HCT116 (cell line): ENCODE data around the gene PPIP5K2. TPM values are rescaled to one million over a fixed set of nuclear protein-coding genes. Genes with fewer than 3 reads are reported as not detected.

Source experiments
- ATAC-seq: fragments of 200-7000 bp; cut with Tn5 transposase; 2 replicates; pipeline ENCODE4 v1.9.1; 2020; ENCODE audit warnings: mild to moderate bottlenecking, moderate library complexity
- BruUV-seq: library from RNA; stranded (reverse); fragments of 400-500 nt; replicated peaks from 2 replicates; lab custom pipeline; 2021; lab: Mats Ljungman, UMichigan
- CTCF ChIA-PET: fragments of 300-600 bp; sonication (Branson Sonifier 250); formaldehyde crosslinking; loops from one replicate; lab custom pipeline; 2021; ENCODE audit warnings: antibody characterized with exemption; lab: Charles Lee
- POLR2A ChIA-PET: fragments of 300-600, 350-600 bp; sonication (Branson Sonifier 250); formaldehyde crosslinking; loops from one replicate; lab custom pipeline; 2021; ENCODE audit warnings: antibody characterized with exemption; lab: Charles Lee
- RAD21 ChIA-PET, 2 experiments: fragments of 300-600 bp; sonication (Branson Sonifier 250); formaldehyde crosslinking; loops; one replicate each; lab custom pipeline; 2023; ENCODE audit warnings: low total read pairs in 2 of 2; ENCODE audit not compliant: uncharacterized antibody in 2 of 2, unreplicated experiment in 2 of 2, low non-redundant PET in 1 of 2; lab: Charles Lee
- DNase-seq: peaks from one replicate; pipeline ENCODE4 v3.0.0-alpha.2; 2010; ENCODE audit warnings: low read depth, low spot score
- H2AFZ ChIP-seq: fragments of 200-600 bp; shearing (Covaris generic), sonication (generic); 2 replicates; pipeline ENCODE4 v1.6.1; 2017; ENCODE audit warnings: low read depth, mixed run types, mixed read lengths, antibody characterized with exemption, low read length; ENCODE audit not compliant: poor library complexity, severe bottlenecking
- H3K27ac ChIP-seq: 2 replicates; pipeline ENCODE4 v1.5.1; 2012; ENCODE audit warnings: low read depth, low read length
- H3K27me3 ChIP-seq: fragments of 200-600 bp; sonication (generic); 2 replicates; pipeline ENCODE4 v1.6.1; 2016; ENCODE audit warnings: mixed run types, low read length, mixed read lengths; ENCODE audit not compliant: insufficient read depth
- H3K36me3 ChIP-seq, 2 experiments: fragments of 200-500 bp in 1 of 2; fragments of 200-600 bp in 1 of 2; sonication (Bioruptor generic) in 1 of 2; sonication (generic) in 1 of 2; 2 replicates each; pipeline versions ENCODE4 v1.5.1 to v1.6.1; 2014 to 2016; ENCODE audit warnings: low read length in 2 of 2, inconsistent platforms in 1 of 2, mixed read lengths in 1 of 2, mixed run types in 1 of 2; ENCODE audit not compliant: insufficient read depth in 2 of 2, control insufficient read depth in 1 of 2
- H3K4me1 ChIP-seq, 2 experiments: fragments of 200-600 bp in 1 of 2; sonication (generic) in 1 of 2; 2 replicates each; pipeline versions ENCODE4 v1.5.1 to v1.6.1; 2012 to 2017; ENCODE audit warnings: low read length in 2 of 2, inconsistent platforms in 1 of 2, mild to moderate bottlenecking in 1 of 2, mixed read lengths in 1 of 2, mixed run types in 1 of 2, moderate library complexity in 1 of 2; ENCODE audit not compliant: insufficient read depth in 2 of 2, control insufficient read depth in 1 of 2
- H3K4me2 ChIP-seq: fragments of 200-600 bp; sonication (generic); 2 replicates; pipeline ENCODE4 v1.6.1; 2017; ENCODE audit warnings: mixed run types, low read length, mixed read lengths
- H3K4me3 ChIP-seq, 2 experiments: fragments of 200-600 bp in 1 of 2; sonication (generic) in 1 of 2; replicated peaks in 1 of 2; 2 replicates each; pipeline ENCODE4 v1.5.1; 2011 to 2016; ENCODE audit warnings: low read length in 2 of 2, control low read depth in 1 of 2, low read depth in 1 of 2, mild to moderate bottlenecking in 1 of 2, mixed read lengths in 1 of 2, mixed run types in 1 of 2
- H3K79me2 ChIP-seq: fragments of 200-600 bp; sonication (generic); 2 replicates; pipeline ENCODE4 v1.6.1; 2017; ENCODE audit warnings: mild to moderate bottlenecking, mixed run types, low read length, moderate library complexity, mixed read lengths; ENCODE audit not compliant: insufficient read depth
- H3K9ac ChIP-seq: fragments of 200-600 bp; sonication (generic); 2 replicates; pipeline ENCODE4 v1.6.1; 2016; ENCODE audit warnings: low read length, mixed read lengths
- H3K9me2 ChIP-seq: fragments of 200-600 bp; sonication (generic), shearing (Covaris generic); 2 replicates; pipeline ENCODE4 v1.6.1; 2017; ENCODE audit warnings: mixed run types, mild to moderate bottlenecking, moderate library complexity; ENCODE audit not compliant: insufficient read depth
- H3K9me3 ChIP-seq, 2 experiments: fragments of 200-500 bp in 1 of 2; fragments of 200-600 bp in 1 of 2; sonication (Bioruptor generic) in 1 of 2; sonication (generic) in 1 of 2; 2 replicates each; pipeline ENCODE4 v1.6.1; 2014 to 2017; ENCODE audit warnings: low read length in 2 of 2, mixed read lengths in 2 of 2, inconsistent platforms in 1 of 2, low read depth in 1 of 2, mild to moderate bottlenecking in 1 of 2, mixed run types in 1 of 2, moderate library complexity in 1 of 2; ENCODE audit not compliant: control insufficient read depth in 1 of 2, insufficient read depth in 1 of 2
- H4K20me1 ChIP-seq: fragments of 200-600 bp; sonication (generic), shearing (Covaris generic); 2 replicates; pipeline ENCODE4 v1.6.1; 2017; ENCODE audit warnings: mixed run types, mild to moderate bottlenecking, moderate library complexity; ENCODE audit not compliant: insufficient read depth
- CBX3 ChIP-seq: IDR thresholded peaks from 2 replicates; pipeline ENCODE4 v1.6.1; 2012; ENCODE audit warnings: low read depth
- CEBPB ChIP-seq: IDR thresholded peaks from 2 replicates; pipeline ENCODE4 v1.6.1; 2012; ENCODE audit warnings: low read depth
- ELF1 ChIP-seq: IDR thresholded peaks from 2 replicates; pipeline ENCODE4 v1.6.1; 2012; ENCODE audit warnings: low read depth, borderline replicate concordance
- EZH2phosphoT487 ChIP-seq: fragments of 200-600 bp; IDR thresholded peaks from 2 replicates; pipeline ENCODE4 v1.6.1; 2018; ENCODE audit warnings: antibody characterized with exemption, borderline replicate concordance
- POLR2A ChIP-seq: IDR thresholded peaks from 2 replicates; pipeline ENCODE4 v1.7.0; 2011; ENCODE audit warnings: borderline replicate concordance; ENCODE audit not compliant: insufficient read depth, insufficient read length; ENCODE audit errors: extremely low read depth
- POLR2AphosphoS5 ChIP-seq: IDR thresholded peaks from 2 replicates; pipeline ENCODE4 v1.6.1; 2011; ENCODE audit warnings: mild to moderate bottlenecking, low read depth, low read length, moderate library complexity
- SIN3A ChIP-seq: IDR thresholded peaks from 2 replicates; pipeline ENCODE4 v1.6.1; 2012; ENCODE audit warnings: low read depth
- SRF ChIP-seq: IDR thresholded peaks from 2 replicates; pipeline ENCODE4 v1.6.1; 2012; ENCODE audit warnings: low read depth
- TCF7L2 ChIP-seq: IDR thresholded peaks from 2 replicates; pipeline ENCODE4 v1.7.0; 2011; ENCODE audit warnings: borderline replicate concordance, inconsistent platforms; ENCODE audit not compliant: insufficient read depth, insufficient read length; ENCODE audit errors: extremely low read depth
- ZFX ChIP-seq: fragments of 450-650 bp; IDR thresholded peaks from 2 replicates; pipeline ENCODE4 v1.6.1; 2017
- ZNF274 ChIP-seq: fragments of 200-500 bp; sonication (Bioruptor generic); IDR thresholded peaks from 2 replicates; pipeline ENCODE4 v1.6.1; 2014; ENCODE audit warnings: mild to moderate bottlenecking, low read depth, low read length, inconsistent platforms
- intact Hi-C: fragments of 100-400 bp; cut with micrococcal nuclease; formaldehyde crosslinking; loops from 2 replicates; pipeline ENCODE4 v1.10.0; 2022
- total RNA-seq: library from RNA; stranded (reverse); gene quantifications from one replicate; pipeline ENCODE4 v1.2.1, GENCODE V29; 2021; ENCODE audit not compliant: unreplicated experiment
- TF ChIP-seq, protein P1 (sequence below): IDR thresholded peaks from 2 replicates; pipeline ENCODE4 v1.6.1; 2011; ENCODE audit warnings: mild to moderate bottlenecking, low read length, moderate library complexity; ENCODE audit not compliant: insufficient replicate concordance; ENCODE audit errors: extremely low read depth
- TF ChIP-seq, protein P2 (sequence below): IDR thresholded peaks from 2 replicates; pipeline ENCODE4 v1.6.1; 2012
- TF ChIP-seq, protein P3 (sequence below), 3 experiments: fragments of 200-600 bp in 1 of 3; sonication (generic) in 1 of 3; IDR thresholded peaks in 2 of 3; conservative IDR thresholded peaks in 1 of 3; 2 replicates each; pipeline ENCODE4 v1.5.1; 2012 to 2017; ENCODE audit warnings: low read depth in 2 of 3, low read length in 2 of 3, antibody characterized with exemption in 1 of 3, borderline replicate concordance in 1 of 3, control low read depth in 1 of 3, mild to moderate bottlenecking in 1 of 3, mixed read lengths in 1 of 3, mixed run types in 1 of 3, moderate library complexity in 1 of 3; ENCODE audit not compliant: insufficient read depth in 1 of 3
- TF ChIP-seq, protein P4 (sequence below): IDR thresholded peaks from 2 replicates; pipeline ENCODE4 v1.6.1; 2012; ENCODE audit warnings: low read depth

The PPIP5K2 gene
- total RNA-seq, 1 experiment from 2014 or later, result 45.8 TPM

DNA sequence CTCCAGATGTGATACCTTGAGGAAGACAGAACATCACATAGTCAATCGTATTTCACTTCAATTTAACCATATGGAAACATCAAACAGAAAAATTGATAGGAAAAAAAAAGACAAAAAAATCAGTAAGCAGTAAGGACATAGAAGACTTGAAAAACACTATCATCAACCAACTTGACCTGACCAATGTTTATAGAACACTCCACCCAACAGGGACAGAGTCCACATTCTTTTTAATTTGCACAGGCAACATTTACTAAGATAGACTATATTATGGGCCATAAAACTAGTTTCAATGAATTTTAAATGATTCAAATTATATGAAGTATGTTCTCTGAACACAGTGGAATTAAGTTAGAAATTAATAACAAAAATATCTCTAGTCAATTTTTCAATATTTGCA lies 117.7 kb downstream of the PPIP5K2 start:
- ATAC-seq (no peak), DNase-seq (no peak)
- intact Hi-C loops, result no loop called here
- Histone ChIP-seq H2AFZ (no peak overlapping the region), H3K36me3 (no peaks in the 10 kb centered on the region), H3K4me2 (no peak overlapping the region), H3K4me3 (no peak overlapping the region), H3K27ac (no peak overlapping the region), H3K27me3 (no peaks in the 10 kb centered on the region), H3K9ac (no peak overlapping the region), H4K20me1 (no peaks in the 10 kb centered on the region), H3K4me1 (no peaks in the 10 kb centered on the region), H3K9me2 (no peaks in the 10 kb centered on the region), H3K9me3 (0 out of 4 replicates have a peak, but pooled peaks cover 0 to 3% of the 10 kb centered on the region in 2 experiments), H3K79me2 (no peaks in the 10 kb centered on the region)
- CTCF ChIA-PET, result no interaction called here
- no peak for TF ChIP-seq SRF
- no peak for TF ChIP-seq POLR2A
- TF ChIP-seq POLR2AphosphoS5, result no peak
- TF ChIP-seq CEBPB, result no peak
- TF ChIP-seq TCF7L2, result no peak
- TF ChIP-seq ZFX, result no peak
- TF ChIP-seq, protein P1, sequence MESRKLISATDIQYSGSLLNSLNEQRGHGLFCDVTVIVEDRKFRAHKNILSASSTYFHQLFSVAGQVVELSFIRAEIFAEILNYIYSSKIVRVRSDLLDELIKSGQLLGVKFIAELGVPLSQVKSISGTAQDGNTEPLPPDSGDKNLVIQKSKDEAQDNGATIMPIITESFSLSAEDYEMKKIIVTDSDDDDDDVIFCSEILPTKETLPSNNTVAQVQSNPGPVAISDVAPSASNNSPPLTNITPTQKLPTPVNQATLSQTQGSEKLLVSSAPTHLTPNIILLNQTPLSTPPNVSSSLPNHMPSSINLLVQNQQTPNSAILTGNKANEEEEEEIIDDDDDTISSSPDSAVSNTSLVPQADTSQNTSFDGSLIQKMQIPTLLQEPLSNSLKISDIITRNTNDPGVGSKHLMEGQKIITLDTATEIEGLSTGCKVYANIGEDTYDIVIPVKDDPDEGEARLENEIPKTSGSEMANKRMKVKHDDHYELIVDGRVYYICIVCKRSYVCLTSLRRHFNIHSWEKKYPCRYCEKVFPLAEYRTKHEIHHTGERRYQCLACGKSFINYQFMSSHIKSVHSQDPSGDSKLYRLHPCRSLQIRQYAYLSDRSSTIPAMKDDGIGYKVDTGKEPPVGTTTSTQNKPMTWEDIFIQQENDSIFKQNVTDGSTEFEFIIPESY, result no peak
- TF ChIP-seq, protein P2, sequence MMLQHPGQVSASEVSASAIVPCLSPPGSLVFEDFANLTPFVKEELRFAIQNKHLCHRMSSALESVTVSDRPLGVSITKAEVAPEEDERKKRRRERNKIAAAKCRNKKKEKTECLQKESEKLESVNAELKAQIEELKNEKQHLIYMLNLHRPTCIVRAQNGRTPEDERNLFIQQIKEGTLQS, result no peak
- TF ChIP-seq ELF1, result no peak
- no peak for TF ChIP-seq EZH2phosphoT487
- TF ChIP-seq ZNF274, result no peak
- no peak for TF ChIP-seq SIN3A
- TF ChIP-seq, protein P3, sequence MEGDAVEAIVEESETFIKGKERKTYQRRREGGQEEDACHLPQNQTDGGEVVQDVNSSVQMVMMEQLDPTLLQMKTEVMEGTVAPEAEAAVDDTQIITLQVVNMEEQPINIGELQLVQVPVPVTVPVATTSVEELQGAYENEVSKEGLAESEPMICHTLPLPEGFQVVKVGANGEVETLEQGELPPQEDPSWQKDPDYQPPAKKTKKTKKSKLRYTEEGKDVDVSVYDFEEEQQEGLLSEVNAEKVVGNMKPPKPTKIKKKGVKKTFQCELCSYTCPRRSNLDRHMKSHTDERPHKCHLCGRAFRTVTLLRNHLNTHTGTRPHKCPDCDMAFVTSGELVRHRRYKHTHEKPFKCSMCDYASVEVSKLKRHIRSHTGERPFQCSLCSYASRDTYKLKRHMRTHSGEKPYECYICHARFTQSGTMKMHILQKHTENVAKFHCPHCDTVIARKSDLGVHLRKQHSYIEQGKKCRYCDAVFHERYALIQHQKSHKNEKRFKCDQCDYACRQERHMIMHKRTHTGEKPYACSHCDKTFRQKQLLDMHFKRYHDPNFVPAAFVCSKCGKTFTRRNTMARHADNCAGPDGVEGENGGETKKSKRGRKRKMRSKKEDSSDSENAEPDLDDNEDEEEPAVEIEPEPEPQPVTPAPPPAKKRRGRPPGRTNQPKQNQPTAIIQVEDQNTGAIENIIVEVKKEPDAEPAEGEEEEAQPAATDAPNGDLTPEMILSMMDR (IDR thresholded peaks at IDR 0.05 in 2 of 3, conservative IDR thresholded peaks at IDR 0.05 in 1 of 3; ENCODE audit: borderline replicate concordance in 1 of 3, insufficient read depth in 1 of 3, low read depth in 2 of 3, low read length in 2 of 3), result no peak
- TF ChIP-seq CBX3, result no peak
- TF ChIP-seq, protein P4, sequence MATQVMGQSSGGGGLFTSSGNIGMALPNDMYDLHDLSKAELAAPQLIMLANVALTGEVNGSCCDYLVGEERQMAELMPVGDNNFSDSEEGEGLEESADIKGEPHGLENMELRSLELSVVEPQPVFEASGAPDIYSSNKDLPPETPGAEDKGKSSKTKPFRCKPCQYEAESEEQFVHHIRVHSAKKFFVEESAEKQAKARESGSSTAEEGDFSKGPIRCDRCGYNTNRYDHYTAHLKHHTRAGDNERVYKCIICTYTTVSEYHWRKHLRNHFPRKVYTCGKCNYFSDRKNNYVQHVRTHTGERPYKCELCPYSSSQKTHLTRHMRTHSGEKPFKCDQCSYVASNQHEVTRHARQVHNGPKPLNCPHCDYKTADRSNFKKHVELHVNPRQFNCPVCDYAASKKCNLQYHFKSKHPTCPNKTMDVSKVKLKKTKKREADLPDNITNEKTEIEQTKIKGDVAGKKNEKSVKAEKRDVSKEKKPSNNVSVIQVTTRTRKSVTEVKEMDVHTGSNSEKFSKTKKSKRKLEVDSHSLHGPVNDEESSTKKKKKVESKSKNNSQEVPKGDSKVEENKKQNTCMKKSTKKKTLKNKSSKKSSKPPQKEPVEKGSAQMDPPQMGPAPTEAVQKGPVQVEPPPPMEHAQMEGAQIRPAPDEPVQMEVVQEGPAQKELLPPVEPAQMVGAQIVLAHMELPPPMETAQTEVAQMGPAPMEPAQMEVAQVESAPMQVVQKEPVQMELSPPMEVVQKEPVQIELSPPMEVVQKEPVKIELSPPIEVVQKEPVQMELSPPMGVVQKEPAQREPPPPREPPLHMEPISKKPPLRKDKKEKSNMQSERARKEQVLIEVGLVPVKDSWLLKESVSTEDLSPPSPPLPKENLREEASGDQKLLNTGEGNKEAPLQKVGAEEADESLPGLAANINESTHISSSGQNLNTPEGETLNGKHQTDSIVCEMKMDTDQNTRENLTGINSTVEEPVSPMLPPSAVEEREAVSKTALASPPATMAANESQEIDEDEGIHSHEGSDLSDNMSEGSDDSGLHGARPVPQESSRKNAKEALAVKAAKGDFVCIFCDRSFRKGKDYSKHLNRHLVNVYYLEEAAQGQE, result no peak
- RAD21 ChIA-PET, result no interaction called here
- POLR2A ChIA-PET, result no interaction called here
- BruUV-seq, result no TSS peak
